Renal pelvis (tissue), 12 donors: ENCODE data around the gene MCHR1. TPM values are rescaled to one million over a fixed set of nuclear protein-coding genes. Genes with fewer than 3 reads are reported as not detected.
A peak's percentile ranks its signal among the peaks of the same experiment; 100 is the strongest.

ENCODE experiments used
- DNase-seq: peaks from one replicate; pipeline ENCODE4 v3.0.0-alpha.2; 2013
- long read RNA-seq, 16 experiments: transcript quantifications; one replicate each; lab custom pipeline, GENCODE V29; 2026
- polyA plus RNA-seq, 3 donors: library from polyadenylated mRNA; unstranded; fragments of 120-200 nt; gene quantifications; one replicate each; pipeline ENCODE4 v1.2.1, GENCODE V29; 2013; ENCODE audit not compliant: insufficient read length in 3 of 3

The MCHR1 gene, protein sequence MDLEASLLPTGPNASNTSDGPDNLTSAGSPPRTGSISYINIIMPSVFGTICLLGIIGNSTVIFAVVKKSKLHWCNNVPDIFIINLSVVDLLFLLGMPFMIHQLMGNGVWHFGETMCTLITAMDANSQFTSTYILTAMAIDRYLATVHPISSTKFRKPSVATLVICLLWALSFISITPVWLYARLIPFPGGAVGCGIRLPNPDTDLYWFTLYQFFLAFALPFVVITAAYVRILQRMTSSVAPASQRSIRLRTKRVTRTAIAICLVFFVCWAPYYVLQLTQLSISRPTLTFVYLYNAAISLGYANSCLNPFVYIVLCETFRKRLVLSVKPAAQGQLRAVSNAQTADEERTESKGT
- polyA plus RNA-seq: under 1 TPM in 2 of 3 donors, not detected in 1; 0.30 to 0.42 TPM
- long read RNA-seq, donor 1: 0 reads
- long read RNA-seq, donor 2: 0 reads
- long read RNA-seq, donor 3: 0 reads
- long read RNA-seq, donor 4: 0 reads
- long read RNA-seq, donor 5: 0 reads
- long read RNA-seq, donor 6: 0 reads
- long read RNA-seq, donor 7: 0 reads
- long read RNA-seq, donor 8: 0 reads
- long read RNA-seq, donor 9: 0 reads
- long read RNA-seq, donor 10: 0 reads
- long read RNA-seq, donor 11: 0 reads
- long read RNA-seq, donor 12: 0 reads
- long read RNA-seq, donor 13: 0 reads
- long read RNA-seq, donor 14: 0 reads
- long read RNA-seq, donor 15, partial matches to known transcripts: 0 of 2 reads
- long read RNA-seq, donor 15, other reads (novel, unspliced or antisense): 0 of 2 reads
- long read RNA-seq, donor 16: 0 reads

GRCh38 chr22:40679249-40679963, at the start of gene MCHR1:
Gene MCHR1 (plus strand): TSS chr22:40679484. CDS start chr22:40679653, 169 bp downstream.
- no peak for DNase-seq

DNA sequence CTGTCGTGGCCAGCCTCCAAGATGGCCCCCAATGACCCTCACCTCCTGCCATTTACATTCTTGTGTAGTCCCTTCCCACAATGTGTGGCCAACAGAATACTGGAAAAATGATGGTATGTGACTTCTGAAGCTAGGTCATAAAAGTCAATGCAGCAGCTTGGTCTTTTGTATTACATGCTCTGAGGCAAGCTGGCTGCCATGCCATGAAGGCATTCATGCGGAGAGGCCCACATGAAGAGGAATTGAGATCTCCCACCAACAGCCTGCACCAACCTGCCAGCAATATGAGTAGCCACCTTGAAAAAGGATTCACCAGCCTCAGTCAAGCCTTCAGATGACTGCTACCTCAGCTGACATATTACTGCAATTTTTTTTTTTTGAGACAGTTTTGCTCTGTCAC, 47.4 kb upstream of the MCHR1 start:
- no peak for DNase-seq

GRCh38 chr22:40633036-40633435, 46.2 kb upstream of the MCHR1 start:
- no peak for DNase-seq

GRCh38 chr22:40634119-40634903, 45.0 kb upstream of the MCHR1 start:
- no peak for DNase-seq

- DNase-seq: no peak
These were observed 44.0 kb upstream of the MCHR1 start for GRCh38 chr22:40635043-40635939.

DNA sequence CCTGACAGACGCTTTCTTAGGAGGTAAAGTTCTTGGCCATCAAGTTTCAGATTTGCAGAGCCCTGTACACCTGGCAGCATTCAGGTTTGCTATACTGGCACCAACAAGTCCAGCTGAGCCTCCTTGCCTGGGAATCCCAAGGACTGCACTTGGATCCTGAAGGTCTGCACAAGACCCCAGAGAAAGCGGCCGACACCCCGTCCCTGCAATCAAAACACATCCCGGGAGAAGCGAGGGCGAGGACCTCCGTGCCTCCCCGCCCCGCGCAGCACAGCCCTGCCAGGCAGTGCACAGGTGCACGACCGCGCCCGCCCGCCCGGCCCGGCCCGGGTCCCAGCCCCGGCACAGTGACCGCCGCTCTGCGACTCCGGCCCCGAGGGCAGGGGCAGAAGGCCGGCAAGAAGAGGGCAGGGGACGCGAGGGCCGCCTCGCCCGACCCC, 43.3 kb upstream of the MCHR1 start:
- DNase-seq: no peak

GRCh38 chr22:40636380-40637182, 42.7 kb upstream of the MCHR1 start, which contains the start of gene MRTFA:
Gene MRTFA (minus strand): TSS chr22:40636719.
- DNase-seq: peak; percentile 100

DNA sequence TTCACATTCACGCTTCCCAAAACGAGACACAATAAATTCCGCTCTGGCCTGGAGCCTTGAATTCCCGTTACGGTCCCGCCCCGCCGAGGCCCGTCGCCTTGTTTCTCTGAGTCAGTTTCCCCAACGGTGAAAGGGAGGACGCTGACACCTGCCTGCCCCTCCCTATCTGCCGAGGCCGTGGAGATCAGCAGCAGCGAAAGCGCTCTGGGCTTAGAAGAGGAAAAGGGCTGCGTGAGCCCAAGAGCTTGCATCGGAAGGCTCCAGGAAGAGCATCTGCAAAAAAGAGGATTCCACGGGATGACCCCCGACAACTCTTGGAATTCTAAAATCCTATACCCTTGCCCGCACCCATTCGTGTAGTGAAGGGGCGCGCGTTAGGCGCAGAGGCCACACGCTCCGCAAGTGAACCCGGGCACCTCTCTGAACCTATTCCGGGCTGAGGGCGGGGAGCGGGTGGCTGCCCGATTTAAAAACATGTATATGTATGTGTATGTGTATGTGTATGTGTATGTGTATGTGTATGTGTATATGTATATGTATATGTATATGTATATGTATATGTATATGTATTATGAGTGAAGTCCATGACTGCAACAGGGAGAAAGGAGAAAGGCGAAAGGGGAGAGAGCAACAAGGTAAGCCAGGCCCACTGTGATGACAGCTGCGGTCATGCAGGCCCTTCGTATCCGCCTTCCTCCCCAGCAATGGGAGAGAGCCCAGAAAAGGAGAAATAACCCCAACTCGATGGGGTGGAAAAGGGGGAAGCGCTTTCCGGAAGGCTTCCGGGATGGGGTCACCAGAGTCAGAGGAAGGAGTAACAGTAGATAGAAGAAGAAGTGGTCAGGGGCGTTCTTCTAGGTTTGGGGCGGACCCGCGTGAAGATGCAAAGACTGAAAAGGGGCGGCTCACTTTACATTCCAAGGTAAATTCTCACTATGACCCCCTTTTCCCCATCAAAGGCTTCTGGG, 41.8 kb upstream of the MCHR1 start:
- DNase-seq: no peak

DNA sequence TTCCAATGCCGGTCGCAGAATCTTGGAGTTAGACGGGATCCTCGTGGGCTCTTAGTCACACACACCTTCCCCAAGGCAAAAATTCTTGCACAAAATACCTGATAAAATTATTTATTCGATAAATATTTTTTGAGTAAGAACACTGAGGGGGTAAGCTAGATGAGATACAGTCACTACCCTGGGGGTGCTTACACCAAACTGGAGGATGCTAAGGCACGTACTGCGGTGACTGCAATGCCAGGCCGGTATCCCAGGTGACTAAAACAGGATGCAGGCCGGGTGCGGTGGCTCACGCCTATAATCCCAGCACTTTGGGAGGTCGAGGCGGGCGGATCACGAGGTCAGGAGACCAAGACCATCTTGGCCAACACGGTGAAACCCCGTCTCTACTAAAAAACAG, 41.0 kb upstream of the MCHR1 start:
- no peak for DNase-seq

DNA sequence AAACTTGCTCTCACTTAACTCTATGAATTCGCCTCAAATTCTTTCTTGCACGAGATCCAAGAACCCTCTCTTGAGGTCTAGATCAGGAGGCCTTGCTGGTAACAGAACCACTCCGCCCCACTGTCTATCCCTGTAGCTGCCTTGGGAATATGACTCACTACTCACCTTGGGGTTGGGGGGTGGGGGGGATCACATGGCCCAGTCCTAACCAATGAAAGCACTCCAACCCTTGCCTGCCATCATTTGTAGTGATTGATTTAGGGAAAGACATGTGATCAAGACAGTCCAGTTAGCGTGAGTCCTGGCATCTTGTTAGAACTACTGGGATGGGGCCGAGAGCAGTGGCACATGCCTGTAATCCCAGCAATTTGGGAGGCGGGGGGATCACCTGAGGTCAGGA, 38.0 kb upstream of the MCHR1 start:
- DNase-seq: no peak

DNA sequence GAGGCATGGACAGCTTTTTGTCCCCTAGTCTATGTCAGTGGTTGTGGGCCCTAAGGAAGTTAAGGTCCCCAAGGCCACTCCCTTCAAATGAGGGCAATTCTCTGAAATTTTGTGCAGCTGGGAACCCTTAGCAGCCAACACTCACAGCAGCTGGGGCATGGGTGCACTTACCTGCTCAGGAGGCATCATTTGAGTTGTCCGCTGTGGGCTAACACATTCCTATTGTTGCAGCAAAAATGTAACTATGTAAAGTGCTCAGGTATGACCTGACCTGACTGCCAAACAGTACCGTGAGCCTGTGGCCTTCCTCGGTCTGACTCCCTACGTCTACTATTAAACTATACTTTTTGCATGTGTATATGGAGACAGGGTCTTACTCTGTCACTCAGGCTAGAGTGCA, 37.0 kb upstream of the MCHR1 start:
- no peak for DNase-seq

DNA sequence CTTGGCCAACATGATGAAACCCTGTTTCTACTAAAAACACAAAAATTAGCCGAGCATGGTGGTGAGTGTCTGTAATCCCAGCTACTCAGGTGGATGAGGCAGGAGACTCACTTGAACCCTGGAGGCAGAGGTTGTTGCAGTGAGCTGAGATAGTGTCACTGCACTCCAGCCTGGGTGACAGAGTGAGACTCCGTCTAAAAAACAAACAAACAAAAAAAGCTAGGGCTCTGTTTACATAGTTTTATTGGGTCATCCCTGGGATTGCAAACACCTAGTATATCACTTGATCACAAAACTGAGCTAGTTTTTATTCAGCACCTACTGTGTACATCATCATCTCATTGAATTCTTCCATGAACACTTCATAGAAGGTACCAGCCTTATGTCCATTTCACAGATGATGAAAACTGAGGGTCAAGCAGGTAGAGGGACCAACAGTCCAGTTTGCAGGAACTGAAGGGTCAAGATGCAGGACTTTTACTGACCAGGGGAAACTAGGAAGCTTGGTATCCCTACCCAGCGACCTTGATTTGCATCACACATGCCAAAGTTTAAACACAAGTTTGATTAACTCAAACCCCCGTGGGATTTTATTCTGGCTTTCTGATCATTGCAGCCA, 33.6 kb upstream of the MCHR1 start:
- DNase-seq: no peak

DNA sequence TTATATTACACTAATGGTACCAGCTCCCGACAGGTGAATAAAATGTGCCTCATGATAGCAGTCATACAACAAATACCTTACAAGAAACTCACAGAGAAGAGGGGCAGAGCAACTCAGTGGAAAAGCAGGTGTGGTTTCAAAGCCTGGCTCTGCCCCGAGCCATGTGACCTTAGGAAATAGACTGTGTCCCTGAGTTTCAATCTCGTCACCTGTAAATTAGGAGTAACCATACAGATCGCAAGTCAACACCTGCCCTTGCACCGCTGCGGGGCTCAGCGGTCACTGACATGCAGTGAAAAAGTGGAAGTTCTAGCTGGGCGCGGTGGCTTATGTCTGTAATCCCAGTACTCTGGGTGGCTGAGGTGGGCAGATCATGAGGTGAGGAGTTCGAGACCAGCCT, 30.9 kb upstream of the MCHR1 start:
- DNase-seq: no peak

DNA sequence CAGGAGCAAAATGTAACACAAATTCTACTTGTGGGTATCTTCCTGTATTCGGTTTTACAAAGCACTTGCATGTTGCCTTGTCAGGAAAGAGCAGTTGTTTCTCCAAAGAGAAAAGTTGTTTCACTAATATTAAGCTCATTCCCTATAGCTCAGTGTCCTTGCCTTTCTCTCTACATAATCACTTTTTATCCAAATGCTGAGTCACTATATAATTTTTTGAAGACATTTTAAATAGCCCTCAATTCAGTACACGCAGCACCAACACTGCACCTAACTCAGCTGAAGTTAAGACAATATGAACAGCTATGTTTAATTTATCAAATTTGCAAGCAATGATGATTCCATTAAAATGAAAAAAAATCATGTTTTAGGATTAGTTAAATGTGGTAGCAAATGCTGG, 28.2 kb upstream of the MCHR1 start:
- no peak for DNase-seq

GRCh38 chr22:40651563-40652501, 27.5 kb upstream of the MCHR1 start:
- peak; percentile 73 for DNase-seq

DNA sequence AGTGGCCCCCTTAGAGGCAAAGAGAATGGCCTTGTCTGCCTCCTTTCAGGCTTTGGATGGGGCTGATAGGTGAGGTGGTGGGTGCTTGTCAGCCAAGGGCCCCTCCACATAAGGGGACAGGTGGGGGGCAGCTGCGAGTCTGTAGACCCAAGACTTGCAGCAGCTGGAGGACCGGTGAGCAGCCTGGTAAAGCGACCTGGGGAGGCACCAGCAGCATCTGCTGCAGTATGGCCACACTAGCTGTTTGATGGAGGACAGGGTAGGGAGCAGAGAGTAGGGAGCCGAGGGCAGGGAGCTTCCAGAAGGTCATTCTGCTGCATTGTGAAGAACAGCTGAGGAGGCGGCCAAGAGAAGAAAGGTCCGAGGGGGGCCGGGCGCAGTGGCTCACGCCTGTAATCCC, 25.9 kb upstream of the MCHR1 start:
- no peak for DNase-seq
